AG09309 (cell line): ENCODE results near the gene PA2G4.

Experiments
- DNase-seq: peaks from one replicate; pipeline ENCODE4 v3.0.0-alpha.2; 2010; ENCODE audit warnings: low read depth
- H3K4me3 ChIP-seq: 2 replicates; pipeline ENCODE4 v1.5.1; 2011; ENCODE audit warnings: mild to moderate bottlenecking, low read depth, low read length, moderate library complexity; ENCODE audit not compliant: control insufficient read depth
- TF ChIP-seq, protein P1 (sequence below): IDR thresholded peaks from 2 replicates; pipeline ENCODE4 v1.5.1; 2011; ENCODE audit warnings: mild to moderate bottlenecking, low read depth, low read length, inconsistent platforms; ENCODE audit not compliant: insufficient read depth, control insufficient read depth; ENCODE audit errors: missing control alignments

Gene PA2G4

DNA sequence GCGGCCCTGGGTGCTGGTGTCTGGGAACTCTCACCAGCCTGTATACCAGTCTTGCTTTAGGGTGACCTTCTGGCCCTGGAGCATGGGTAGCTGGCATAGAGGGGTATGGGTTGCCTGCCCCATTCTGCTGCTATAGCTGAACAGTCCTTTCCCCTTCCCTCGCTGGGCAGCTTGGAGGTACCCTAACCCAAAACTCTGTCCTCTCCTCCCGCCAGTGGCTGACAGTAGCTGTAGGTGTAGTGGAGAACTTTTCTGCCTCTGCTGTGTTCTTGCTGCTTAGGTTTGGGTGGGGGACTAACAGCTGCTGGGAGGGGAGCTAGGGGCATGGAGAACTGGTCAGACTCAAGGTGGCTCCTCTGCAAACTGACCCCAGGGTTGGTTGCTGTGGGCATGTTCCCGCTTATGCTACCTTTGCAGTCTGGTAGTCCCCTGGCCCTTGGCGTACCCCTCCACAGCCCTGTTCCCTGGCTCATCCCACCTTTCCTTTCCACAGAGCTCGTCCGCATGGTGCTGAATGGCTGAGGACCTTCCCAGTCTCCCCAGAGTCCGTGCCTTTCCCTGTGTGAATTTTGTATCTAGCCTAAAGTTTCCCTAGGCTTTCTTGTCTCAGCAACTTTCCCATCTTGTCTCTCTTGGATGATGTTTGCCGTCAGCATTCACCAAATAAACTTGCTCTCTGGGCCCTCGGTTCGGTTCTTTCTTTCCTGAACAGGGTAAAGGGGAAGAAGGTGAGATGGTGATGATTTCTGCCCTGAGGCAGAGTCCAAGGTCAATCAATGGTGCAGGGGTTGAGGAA lies 56.7 kb downstream of the PA2G4 start:
- DNase-seq = no peak

DNA sequence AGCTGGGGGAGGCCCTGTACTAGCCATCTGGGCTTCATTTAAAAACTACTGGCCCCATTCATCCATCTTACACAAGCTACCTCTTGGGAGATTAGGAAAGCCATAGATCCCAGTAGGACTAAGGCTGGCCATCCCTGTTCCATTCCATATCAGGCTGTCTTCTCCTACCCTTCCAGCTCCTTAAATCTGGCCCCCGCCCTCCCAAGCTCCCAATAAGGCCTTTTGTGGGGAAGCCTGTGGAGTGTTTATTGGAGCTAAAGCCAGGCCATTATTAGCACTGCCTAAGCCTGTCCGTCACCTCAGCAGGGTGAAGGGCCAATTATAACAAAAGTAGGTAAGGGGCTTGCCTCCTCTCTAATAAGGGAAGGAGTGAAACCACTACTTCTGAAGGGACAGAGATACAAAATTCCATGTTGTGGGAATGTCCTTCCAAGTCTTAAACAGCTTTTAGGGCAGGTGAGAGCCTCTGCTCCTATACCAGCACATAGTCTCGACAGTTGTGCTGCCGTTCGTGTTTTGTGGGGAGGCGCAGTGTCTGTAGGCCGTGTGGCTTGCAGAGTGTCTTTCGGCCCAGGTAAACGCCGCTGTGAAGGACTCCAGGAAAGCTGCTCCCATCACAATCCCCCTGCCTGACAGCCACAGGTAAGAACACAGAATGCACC lies 57.5 kb downstream of the PA2G4 start:
- DNase-seq = no peak
- TF ChIP-seq, protein P1, sequence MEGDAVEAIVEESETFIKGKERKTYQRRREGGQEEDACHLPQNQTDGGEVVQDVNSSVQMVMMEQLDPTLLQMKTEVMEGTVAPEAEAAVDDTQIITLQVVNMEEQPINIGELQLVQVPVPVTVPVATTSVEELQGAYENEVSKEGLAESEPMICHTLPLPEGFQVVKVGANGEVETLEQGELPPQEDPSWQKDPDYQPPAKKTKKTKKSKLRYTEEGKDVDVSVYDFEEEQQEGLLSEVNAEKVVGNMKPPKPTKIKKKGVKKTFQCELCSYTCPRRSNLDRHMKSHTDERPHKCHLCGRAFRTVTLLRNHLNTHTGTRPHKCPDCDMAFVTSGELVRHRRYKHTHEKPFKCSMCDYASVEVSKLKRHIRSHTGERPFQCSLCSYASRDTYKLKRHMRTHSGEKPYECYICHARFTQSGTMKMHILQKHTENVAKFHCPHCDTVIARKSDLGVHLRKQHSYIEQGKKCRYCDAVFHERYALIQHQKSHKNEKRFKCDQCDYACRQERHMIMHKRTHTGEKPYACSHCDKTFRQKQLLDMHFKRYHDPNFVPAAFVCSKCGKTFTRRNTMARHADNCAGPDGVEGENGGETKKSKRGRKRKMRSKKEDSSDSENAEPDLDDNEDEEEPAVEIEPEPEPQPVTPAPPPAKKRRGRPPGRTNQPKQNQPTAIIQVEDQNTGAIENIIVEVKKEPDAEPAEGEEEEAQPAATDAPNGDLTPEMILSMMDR = no peak
- no peak overlapping the region for H3K4me3 ChIP-seq

More for the DNA sequence above, 56.7 kb downstream of the PA2G4 start:
- peak overlapping the region; percentile 62 for H3K4me3 ChIP-seq
- TF ChIP-seq, protein P1 = no peak

DNA sequence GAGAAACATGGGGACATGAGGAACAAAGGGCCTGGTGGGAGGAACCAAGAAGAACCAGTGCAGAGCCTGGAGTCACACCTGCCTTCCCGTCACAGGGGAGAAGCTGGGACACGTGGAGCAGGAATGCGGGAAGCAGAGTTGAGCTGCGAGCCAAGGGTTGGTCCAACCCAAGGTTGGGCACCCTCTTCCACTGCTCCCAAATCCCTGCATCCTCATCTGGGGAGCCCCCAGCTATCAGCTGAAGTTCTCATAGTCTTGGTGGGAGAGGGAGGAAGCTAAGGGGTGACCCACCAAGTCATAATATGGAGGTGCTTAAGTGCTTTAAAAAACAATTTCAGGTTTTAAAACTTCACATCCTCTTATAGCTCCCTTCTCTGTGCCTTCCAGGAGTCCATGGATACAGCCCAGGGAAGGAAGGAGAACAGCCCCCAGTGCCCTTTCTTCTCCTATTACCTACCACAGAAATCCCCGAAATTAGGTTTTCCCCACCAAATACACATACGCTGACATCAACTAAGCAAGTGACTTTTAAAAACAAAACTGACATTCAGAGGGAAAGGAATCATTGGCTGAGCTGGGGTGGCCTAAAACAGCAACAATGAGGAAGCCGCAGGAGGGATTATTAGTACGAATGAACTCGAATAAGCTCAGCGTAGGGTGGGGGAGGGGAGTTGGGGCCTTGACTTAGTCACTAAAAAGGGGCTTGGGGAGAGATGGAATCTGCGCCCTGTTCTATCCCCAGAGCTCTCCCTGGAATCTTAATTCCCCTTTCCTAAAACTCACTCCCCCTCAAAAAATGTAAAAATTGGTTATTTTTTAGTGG lies 58.3 kb downstream of the PA2G4 start:
- DNase-seq = no peak
- TF ChIP-seq, protein P1 = no peak
- H3K4me3 ChIP-seq = no peak overlapping the region
